Loucy (cell line): Measurements from ENCODE around the gene CHI3L1.

ENCODE experiments used
- CTCF ChIP-seq: fragments of 200-600 bp; sonication (generic); conservative IDR thresholded peaks from 2 replicates; pipeline ENCODE4 v1.5.1; 2014; ENCODE audit warnings: mild to moderate bottlenecking, antibody characterized with exemption, low read length
- EZH2phosphoT487 ChIP-seq: fragments of 200-600 bp; IDR thresholded peaks from 2 replicates; pipeline ENCODE4 v1.6.1; 2018; ENCODE audit warnings: antibody characterized with exemption, mild to moderate bottlenecking, moderate library complexity, borderline replicate concordance

GRCh38 chr1:203211812-203212211, 25.3 kb upstream of the CHI3L1 start:
- TF ChIP-seq CTCF (no peak), EZH2phosphoT487 (no peak)
